GM12878 (cell line): ENCODE measurements around the gene ACSM6.

ENCODE experiments used
- ATF7 ChIP-seq: fragments of 450-650 bp; IDR thresholded peaks from 2 replicates; pipeline ENCODE4 v1.6.1; 2016; ENCODE audit warnings: low read depth, mild to moderate bottlenecking
- E2F4 ChIP-seq: IDR thresholded peaks from 2 replicates; pipeline ENCODE4 v1.6.1; 2012; ENCODE audit warnings: low read depth, low read length, improper control_type of control experiment
- RAD21 ChIP-seq: IDR thresholded peaks from 2 replicates; pipeline ENCODE4 v1.6.1; 2011; ENCODE audit warnings: mild to moderate bottlenecking, low read depth, low read length, moderate library complexity; ENCODE audit not compliant: insufficient read depth
- TCF7 ChIP-seq: IDR thresholded peaks from 2 replicates; pipeline ENCODE4 v1.6.1; 2014; ENCODE audit warnings: antibody characterized with exemption, borderline replicate concordance
- YY1 ChIP-seq: IDR thresholded peaks from 2 replicates; pipeline ENCODE4 v1.6.1; 2011; ENCODE audit warnings: low read depth, mild to moderate bottlenecking, low read length
- TF ChIP-seq, protein P1 (sequence below), 3 experiments: IDR thresholded peaks in 2 of 3; conservative IDR thresholded peaks in 1 of 3; 2 replicates each; pipeline ENCODE4 v1.5.1; 2011; ENCODE audit warnings: low read depth in 3 of 3, low read length in 3 of 3, mild to moderate bottlenecking in 3 of 3, control low read depth in 2 of 3, moderate library complexity in 2 of 3, inconsistent platforms in 1 of 3, mixed read lengths in 1 of 3; ENCODE audit not compliant: control insufficient read depth in 2 of 3, insufficient read depth in 1 of 3; ENCODE audit errors: extremely low read depth in 1 of 3

- TF ChIP-seq RAD21 = no peak
- TF ChIP-seq E2F4 = no peak
- no peak for TF ChIP-seq TCF7
- no peak for TF ChIP-seq YY1
- TF ChIP-seq, protein P1, sequence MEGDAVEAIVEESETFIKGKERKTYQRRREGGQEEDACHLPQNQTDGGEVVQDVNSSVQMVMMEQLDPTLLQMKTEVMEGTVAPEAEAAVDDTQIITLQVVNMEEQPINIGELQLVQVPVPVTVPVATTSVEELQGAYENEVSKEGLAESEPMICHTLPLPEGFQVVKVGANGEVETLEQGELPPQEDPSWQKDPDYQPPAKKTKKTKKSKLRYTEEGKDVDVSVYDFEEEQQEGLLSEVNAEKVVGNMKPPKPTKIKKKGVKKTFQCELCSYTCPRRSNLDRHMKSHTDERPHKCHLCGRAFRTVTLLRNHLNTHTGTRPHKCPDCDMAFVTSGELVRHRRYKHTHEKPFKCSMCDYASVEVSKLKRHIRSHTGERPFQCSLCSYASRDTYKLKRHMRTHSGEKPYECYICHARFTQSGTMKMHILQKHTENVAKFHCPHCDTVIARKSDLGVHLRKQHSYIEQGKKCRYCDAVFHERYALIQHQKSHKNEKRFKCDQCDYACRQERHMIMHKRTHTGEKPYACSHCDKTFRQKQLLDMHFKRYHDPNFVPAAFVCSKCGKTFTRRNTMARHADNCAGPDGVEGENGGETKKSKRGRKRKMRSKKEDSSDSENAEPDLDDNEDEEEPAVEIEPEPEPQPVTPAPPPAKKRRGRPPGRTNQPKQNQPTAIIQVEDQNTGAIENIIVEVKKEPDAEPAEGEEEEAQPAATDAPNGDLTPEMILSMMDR (IDR thresholded peaks at IDR 0.05 in 2 of 3, conservative IDR thresholded peaks at IDR 0.05 in 1 of 3; ENCODE audit: control insufficient read depth in 2 of 3, extremely low read depth in 1 of 3, insufficient read depth in 1 of 3, low read depth in 3 of 3, low read length in 3 of 3) = no peak
- TF ChIP-seq ATF7 = no peak
Measured at GRCh38 chr10:95214793-95215192, 20.8 kb downstream of the ACSM6 start.
